Activated CD8-positive, alpha-beta memory T cell treated with anti-CD3 and anti-CD28 coated beads, Interleukin-2, amount 50 U/mL, for 24 hours (primary cell): ENCODE data around the gene SLC35A1.

ENCODE experiments used
- DNase-seq: peaks from one replicate; pipeline ENCODE4 v3.0.0-alpha.2; 2020; ENCODE audit errors: extremely low read depth

SLC35A1 gene

GRCh38 chr6:87529221-87529620 lies 56.4 kb downstream of the SLC35A1 start:
- DNase-seq = no peak

GRCh38 chr6:87534377-87535047 lies 61.7 kb downstream of the SLC35A1 start:
- no peak for DNase-seq

DNA sequence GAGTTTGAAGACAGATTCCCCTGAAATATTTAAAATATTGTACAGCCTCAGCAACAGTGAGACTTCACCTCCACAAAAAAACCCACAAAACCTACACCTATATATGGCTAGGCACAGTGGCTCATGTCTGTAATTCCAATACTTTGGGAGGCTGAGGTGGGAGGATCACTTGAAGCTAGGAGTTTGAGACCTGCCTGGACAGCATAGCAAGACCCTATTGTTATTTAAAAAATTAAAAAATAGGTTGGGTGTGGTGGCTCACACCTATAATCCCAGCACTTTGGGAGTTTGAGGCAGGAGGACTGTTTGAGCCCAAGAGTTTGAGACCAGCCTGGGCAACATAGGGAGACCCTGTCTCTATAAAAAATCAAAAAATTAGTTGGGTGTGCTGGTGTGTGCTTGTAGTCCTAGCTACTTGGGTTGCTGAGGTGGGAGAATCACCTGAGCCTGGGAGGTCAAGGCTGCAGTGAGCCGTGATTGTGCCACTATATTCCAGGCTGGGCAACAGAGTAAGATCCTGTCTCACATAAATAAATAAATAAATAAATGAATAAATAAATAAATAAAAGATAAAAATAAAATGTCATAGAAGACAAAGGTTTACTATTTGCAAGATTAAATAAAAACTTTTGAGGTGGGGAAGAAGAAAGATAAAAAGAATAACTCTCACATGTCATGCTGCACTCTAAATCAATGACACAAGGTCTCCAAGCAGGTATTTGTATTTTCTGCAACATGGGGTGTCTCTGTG lies 65.9 kb downstream of the SLC35A1 start:
- DNase-seq = no peak

GRCh38 chr6:87539554-87539953 lies 66.8 kb downstream of the SLC35A1 start:
- DNase-seq = no peak

DNA sequence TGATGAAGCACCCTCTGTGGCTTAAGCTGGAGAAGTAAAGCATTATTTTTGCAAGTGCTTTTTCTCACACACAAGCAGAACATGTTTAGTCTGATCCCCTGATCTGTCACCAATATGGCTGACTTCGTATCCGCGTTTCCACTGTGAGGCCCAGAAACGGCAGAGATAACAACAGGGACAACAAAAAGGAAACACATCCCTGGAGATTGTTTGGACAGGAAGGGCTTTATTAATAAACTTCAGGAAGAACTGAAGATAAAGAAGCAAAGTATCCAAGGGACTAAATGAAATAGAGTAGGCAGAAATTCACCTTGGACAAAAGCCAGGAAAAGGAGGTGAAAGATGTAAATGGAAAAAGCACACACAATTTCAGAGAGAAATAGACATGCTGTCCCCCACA lies 67.8 kb downstream of the SLC35A1 start:
- DNase-seq = no peak

DNA sequence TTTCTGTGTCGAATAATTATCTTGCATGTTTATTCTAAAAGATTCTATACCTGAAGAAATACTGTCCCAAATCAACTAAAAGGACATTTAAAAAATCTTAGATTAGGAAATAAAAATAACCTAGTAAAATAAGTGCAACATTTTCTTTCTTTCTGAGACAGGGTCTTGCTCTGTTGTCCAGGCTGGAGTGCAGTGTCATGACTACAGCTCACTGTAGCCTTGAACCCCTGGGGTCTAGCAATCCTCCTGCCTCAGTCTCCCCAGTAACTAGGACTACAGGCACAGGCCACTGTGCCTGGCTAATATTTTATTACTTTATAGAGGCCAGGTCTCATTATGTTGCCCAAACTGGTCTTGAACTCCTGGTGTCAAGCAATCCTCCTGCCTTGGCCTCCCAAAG lies 68.3 kb downstream of the SLC35A1 start:
- no peak for DNase-seq

GRCh38 chr6:87541744-87542143 lies 69.0 kb downstream of the SLC35A1 start:
- no peak for DNase-seq

- no peak for DNase-seq
Measured at GRCh38 chr6:87543696-87544473, 71.1 kb downstream of the SLC35A1 start.

DNA sequence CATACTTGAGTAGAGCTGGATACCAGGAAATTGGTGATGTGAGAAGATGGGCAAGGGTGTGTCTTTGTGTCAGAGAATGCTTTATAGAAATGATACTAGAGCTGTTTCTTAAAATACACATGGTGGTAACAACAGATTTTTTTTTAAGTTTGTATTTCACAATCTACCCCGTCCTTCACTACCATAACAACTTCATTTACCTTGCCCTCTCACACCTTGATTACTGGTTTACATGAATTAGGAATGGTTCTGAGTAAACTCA lies 71.6 kb downstream of the SLC35A1 start:
- DNase-seq = no peak

- no peak for DNase-seq
Measured at GRCh38 chr6:87551799-87552198, 79.0 kb downstream of the SLC35A1 start.

DNA sequence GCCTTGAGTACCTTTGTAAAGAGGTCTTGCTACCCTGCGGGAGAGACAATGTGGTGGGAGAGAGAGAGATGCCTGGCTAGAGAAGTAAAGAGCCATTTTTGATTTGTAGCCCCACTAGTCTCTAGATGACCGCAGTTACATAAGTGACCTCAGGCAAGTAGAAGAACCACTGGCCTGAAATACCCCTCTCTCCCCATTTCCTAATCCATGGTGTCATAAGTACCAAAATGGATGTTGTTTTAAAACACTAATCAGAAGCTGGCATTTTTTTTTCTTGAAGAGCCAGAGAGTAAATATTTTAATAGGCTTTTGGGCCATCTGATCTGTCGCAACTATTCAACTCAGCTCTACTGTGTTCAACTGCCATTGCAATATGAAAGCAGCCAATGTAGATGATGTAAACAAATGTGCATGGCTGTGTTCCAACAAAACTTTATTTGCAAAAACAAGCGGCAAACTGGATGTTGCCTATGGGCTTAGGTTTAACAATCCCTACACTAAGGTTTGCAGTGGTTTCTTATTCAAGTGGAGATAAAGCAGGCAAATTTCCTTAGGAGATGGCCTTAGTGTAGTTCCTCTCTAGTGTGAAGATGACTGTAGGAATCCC lies 80.5 kb downstream of the SLC35A1 start:
- DNase-seq = no peak

DNA sequence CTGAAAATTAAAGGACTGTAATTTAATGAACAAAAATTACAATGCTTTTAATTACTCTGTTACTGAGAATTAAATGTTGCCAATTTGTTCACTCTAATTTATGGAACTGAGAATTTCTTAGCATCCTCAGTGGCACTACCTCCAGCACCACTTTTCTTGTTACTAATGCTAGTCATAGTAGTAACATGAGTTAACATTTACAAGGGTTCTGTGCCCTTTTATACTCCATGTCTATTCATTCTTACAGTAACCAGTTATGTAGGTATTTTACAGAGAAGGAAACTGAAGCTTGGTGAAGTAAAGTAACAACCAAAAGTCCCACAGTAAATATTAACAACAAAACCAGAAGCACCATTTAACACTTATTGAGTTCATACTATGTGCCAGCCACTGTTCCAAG lies 82.7 kb downstream of the SLC35A1 start:
- DNase-seq = no peak

DNA sequence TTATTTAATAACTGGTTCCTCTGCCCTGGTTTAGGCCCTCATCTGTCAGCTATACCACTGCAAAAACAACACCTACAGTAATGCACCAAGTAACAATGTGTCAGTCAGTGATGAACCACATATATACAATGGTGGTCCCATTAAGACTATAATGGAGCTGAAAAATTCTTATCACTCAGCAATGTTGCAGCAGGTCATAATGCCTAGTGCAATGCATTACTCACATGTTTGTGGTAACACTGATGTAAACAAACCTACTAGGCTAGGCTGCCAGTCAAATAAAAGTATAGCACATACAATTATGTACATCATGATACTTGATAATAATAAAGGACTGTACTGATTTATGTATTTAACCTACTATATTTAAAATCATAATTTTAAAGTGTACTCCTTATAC lies 85.7 kb downstream of the SLC35A1 start:
- no peak for DNase-seq

DNA sequence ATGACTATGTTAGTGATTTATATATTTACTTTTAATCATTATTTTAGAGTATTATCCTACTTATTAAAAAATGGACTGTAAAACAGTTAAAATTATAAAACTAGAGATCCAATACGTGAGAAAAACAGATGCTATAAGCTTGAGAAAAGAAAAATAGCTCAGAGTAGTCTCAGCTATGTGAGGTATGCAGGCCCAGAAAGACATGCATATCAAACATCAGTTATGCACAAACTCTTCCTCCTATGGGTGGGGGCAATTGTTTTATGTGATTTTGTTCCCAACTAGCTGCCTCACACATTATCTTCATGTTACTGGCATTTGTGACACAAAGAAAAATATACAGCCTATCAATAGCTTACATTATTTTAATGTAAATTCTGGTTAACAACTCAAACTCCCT lies 88.2 kb downstream of the SLC35A1 start:
- DNase-seq = no peak
